ENCODE results near the gene RUVBL2.
"Not testable (repeated sequence)": the region's sequence is repeated elsewhere in the genome, so short reads cannot be mapped to it uniquely, and the experiment has no call there.

RUVBL2 gene

GRCh38 chr19:49038557-49039276 is 45.0 kb downstream of the RUVBL2 start:
- not testable (repeated sequence) for DNase-seq (ENCODE audit: low spot score); H3K4me3 ChIP-seq; H3K27ac ChIP-seq

- DNase-seq (ENCODE audit: low spot score), result not testable (repeated sequence)
These were observed 46.0 kb downstream of the RUVBL2 start for GRCh38 chr19:49039736-49040135.

GRCh38 chr19:49042177-49042576 is 48.5 kb downstream of the RUVBL2 start:
- Histone ChIP-seq H3K4me3 (no peak overlapping the region), H3K27ac (no peak overlapping the region)
- DNase-seq (ENCODE audit: low spot score), result no peak
- TF ChIP-seq CTCF (IDR thresholded peaks at IDR 0.05), result no peak

More at GRCh38 chr19:49039736-49040135, 46.0 kb downstream of the RUVBL2 start:
- not testable (repeated sequence) for H3K4me3 ChIP-seq, H3K27ac ChIP-seq

- not testable (repeated sequence) for H3K27ac ChIP-seq; DNase-seq (ENCODE audit: low spot score); H3K4me3 ChIP-seq
These were observed 49.0 kb downstream of the RUVBL2 start for GRCh38 chr19:49042666-49043065.

GRCh38 chr19:49043548-49043947 is 49.9 kb downstream of the RUVBL2 start, which contains the start of gene CGB5:
CGB5 (plus strand) TSS chr19:49043848; CDS start chr19:49044210, 362 bp downstream.
- H3K4me3 ChIP-seq; H3K27ac ChIP-seq; DNase-seq (ENCODE audit: low spot score): not testable (repeated sequence)

- H3K27ac ChIP-seq; H3K4me3 ChIP-seq; DNase-seq (ENCODE audit: low spot score): not testable (repeated sequence)
These were observed 55.3 kb downstream of the RUVBL2 start, which contains the start of gene CGB8 for GRCh38 chr19:49049011-49049410. CGB8 (minus strand) TSS chr19:49049111; CDS start chr19:49048739, 372 bp downstream.

- not testable (repeated sequence) for H3K27ac ChIP-seq
These were observed 56.1 kb downstream of the RUVBL2 start for GRCh38 chr19:49049834-49050233.

GRCh38 chr19:49050376-49051033 is 56.8 kb downstream of the RUVBL2 start:
- not testable (repeated sequence) for H3K27ac ChIP-seq; DNase-seq (ENCODE audit: low spot score); H3K4me3 ChIP-seq

More at GRCh38 chr19:49049834-49050233, 56.1 kb downstream of the RUVBL2 start:
- not testable (repeated sequence) for DNase-seq (ENCODE audit: low spot score); H3K4me3 ChIP-seq

GRCh38 chr19:49056101-49056901 is 62.6 kb downstream of the RUVBL2 start:
- peak; percentile 37 for TF ChIP-seq CTCF (IDR thresholded peaks at IDR 0.05)
- H3K4me3 ChIP-seq, result peak overlapping the region; percentile 83
- H3K27ac ChIP-seq, result no peak overlapping the region
- DNase-seq (ENCODE audit: low spot score), result no peak

GRCh38 chr19:49056902-49057596 is 63.4 kb downstream of the RUVBL2 start:
- DNase-seq (ENCODE audit: low spot score); H3K27ac ChIP-seq: not testable (repeated sequence)
- H3K4me3 ChIP-seq, result peak overlapping the region; percentile 83
